ENCODE measurements around the gene DPYD. TPM values are rescaled to one million over a fixed set of nuclear protein-coding genes. Genes with fewer than 3 reads are reported as not detected.
A peak's percentile ranks its signal among the peaks of the same experiment; 100 is the strongest.

DPYD gene
- total and polyA plus RNA-seq, 4 donors: 17.7 to 99.3 (median 74.4) TPM

- Histone ChIP-seq H3K4me3 (no peak overlapping the region), H3K36me3 (ENCODE audit: control insufficient read depth in 4 of 4, insufficient read depth in 4 of 4, low read length in 4 of 4) (no peaks in the 10 kb centered on the region), H3K9ac (ENCODE audit: insufficient read depth in 1 of 2, low read length in 2 of 2) (no peak overlapping the region), H3K9me3 (ENCODE audit: control insufficient read depth in 4 of 4, insufficient read depth in 3 of 4, low read length in 3 of 4) (peaks cover 0 to 8% (median 3%) of the 10 kb centered on the region in 4 donors), H3K4me1 (ENCODE audit: control insufficient read depth in 5 of 5, insufficient read depth in 5 of 5, low read length in 5 of 5) (no peaks in the 10 kb centered on the region), H3K27me3 (ENCODE audit: control insufficient read depth in 3 of 3, insufficient read depth in 3 of 3, low read length in 2 of 3) (no peaks in the 10 kb centered on the region), H3K27ac (ENCODE audit: low read depth in 1 of 2, low read length in 1 of 2) (no peak overlapping the region)
- ATAC-seq (ENCODE audit: insufficient read depth, low FRiP score) (no peak), DNase-seq (no peak)
- WGBS, 2 donors: 83 to 90% methylated on average over 2 of the region's 2 CpGs
- TF ChIP-seq, protein P1, sequence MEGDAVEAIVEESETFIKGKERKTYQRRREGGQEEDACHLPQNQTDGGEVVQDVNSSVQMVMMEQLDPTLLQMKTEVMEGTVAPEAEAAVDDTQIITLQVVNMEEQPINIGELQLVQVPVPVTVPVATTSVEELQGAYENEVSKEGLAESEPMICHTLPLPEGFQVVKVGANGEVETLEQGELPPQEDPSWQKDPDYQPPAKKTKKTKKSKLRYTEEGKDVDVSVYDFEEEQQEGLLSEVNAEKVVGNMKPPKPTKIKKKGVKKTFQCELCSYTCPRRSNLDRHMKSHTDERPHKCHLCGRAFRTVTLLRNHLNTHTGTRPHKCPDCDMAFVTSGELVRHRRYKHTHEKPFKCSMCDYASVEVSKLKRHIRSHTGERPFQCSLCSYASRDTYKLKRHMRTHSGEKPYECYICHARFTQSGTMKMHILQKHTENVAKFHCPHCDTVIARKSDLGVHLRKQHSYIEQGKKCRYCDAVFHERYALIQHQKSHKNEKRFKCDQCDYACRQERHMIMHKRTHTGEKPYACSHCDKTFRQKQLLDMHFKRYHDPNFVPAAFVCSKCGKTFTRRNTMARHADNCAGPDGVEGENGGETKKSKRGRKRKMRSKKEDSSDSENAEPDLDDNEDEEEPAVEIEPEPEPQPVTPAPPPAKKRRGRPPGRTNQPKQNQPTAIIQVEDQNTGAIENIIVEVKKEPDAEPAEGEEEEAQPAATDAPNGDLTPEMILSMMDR (IDR thresholded peaks at IDR 0.05; ENCODE audit: control extremely low read depth, extremely low read depth): no peak
These were observed 864.4 kb downstream of the DPYD start for GRCh38 chr1:97056386-97056785.

- Histone ChIP-seq H3K9me3 (ENCODE audit: control insufficient read depth in 4 of 4, insufficient read depth in 3 of 4, low read length in 3 of 4) (peaks cover 0 to 7% (median 3%) of the 10 kb centered on the region in 4 donors), H3K4me1 (ENCODE audit: control insufficient read depth in 5 of 5, insufficient read depth in 5 of 5, low read length in 5 of 5) (no peaks in the 10 kb centered on the region), H3K27ac (ENCODE audit: low read depth in 1 of 2, low read length in 1 of 2) (no peak overlapping the region), H3K36me3 (ENCODE audit: control insufficient read depth in 4 of 4, insufficient read depth in 4 of 4, low read length in 4 of 4) (no peaks in the 10 kb centered on the region), H3K27me3 (ENCODE audit: control insufficient read depth in 3 of 3, insufficient read depth in 3 of 3, low read length in 2 of 3) (no peaks in the 10 kb centered on the region), H3K4me3 (no peak overlapping the region), H3K9ac (ENCODE audit: insufficient read depth in 1 of 2, low read length in 2 of 2) (no peak overlapping the region)
- ATAC-seq (ENCODE audit: insufficient read depth, low FRiP score) (no peak), DNase-seq (peak in 1 of 3 donors; percentile 24)
- WGBS, 2 donors: 80 to 93% methylated on average over 2 of the region's 2 CpGs
- TF ChIP-seq, protein P1 (IDR thresholded peaks at IDR 0.05; ENCODE audit: control extremely low read depth, extremely low read depth): no peak
These were observed 867.6 kb downstream of the DPYD start for GRCh38 chr1:97053268-97053667.

DNA sequence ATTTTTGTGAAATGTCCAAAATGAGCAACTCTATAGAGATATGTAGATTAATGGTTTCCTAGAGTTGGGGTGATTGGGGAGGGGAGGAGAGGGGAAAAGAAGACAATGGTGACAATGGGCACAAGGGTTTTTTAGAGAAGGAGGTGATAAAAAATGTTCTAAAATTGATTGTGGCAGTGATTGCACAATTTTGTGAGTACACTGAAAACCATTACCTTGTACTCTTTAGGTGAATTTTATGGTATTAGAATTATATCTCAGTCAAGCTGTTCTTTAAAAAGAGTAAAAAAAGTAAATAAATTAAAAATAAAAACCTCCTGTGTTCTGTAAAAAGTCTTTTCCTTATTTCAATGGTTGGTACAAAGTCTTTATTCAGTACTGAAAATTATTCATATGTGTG, 869.0 kb downstream of the DPYD start:
- Histone ChIP-seq H3K27me3 (ENCODE audit: control insufficient read depth in 3 of 3, insufficient read depth in 3 of 3, low read length in 2 of 3) (no peaks in the 10 kb centered on the region), H3K9me3 (ENCODE audit: control insufficient read depth in 4 of 4, insufficient read depth in 3 of 4, low read length in 3 of 4) (peaks cover 0 to 5% (median 2%) of the 10 kb centered on the region in 4 donors), H3K27ac (ENCODE audit: low read depth in 1 of 2, low read length in 1 of 2) (no peak overlapping the region), H3K4me1 (ENCODE audit: control insufficient read depth in 5 of 5, insufficient read depth in 5 of 5, low read length in 5 of 5) (no peaks in the 10 kb centered on the region), H3K9ac (ENCODE audit: insufficient read depth in 1 of 2, low read length in 2 of 2) (no peak overlapping the region), H3K36me3 (ENCODE audit: control insufficient read depth in 4 of 4, insufficient read depth in 4 of 4, low read length in 4 of 4) (no peaks in the 10 kb centered on the region), H3K4me3 (no peak overlapping the region)
- ATAC-seq (ENCODE audit: insufficient read depth, low FRiP score): no peak
- no peak for DNase-seq
- TF ChIP-seq, protein P1 (IDR thresholded peaks at IDR 0.05; ENCODE audit: control extremely low read depth, extremely low read depth): no peak

GRCh38 chr1:97050506-97050905, 870.3 kb downstream of the DPYD start:
- no peak overlapping the region for H3K4me3 ChIP-seq
- WGBS, 2 donors: 90 to 93% methylated on average over 1 of the region's 1 CpG
- no peaks in the 10 kb centered on the region for H3K36me3 ChIP-seq (ENCODE audit: control insufficient read depth in 4 of 4, insufficient read depth in 4 of 4, low read length in 4 of 4)
- TF ChIP-seq, protein P1 (IDR thresholded peaks at IDR 0.05; ENCODE audit: control extremely low read depth, extremely low read depth): no peak
- H3K4me1 ChIP-seq (ENCODE audit: control insufficient read depth in 5 of 5, insufficient read depth in 5 of 5, low read length in 5 of 5): no peaks in the 10 kb centered on the region
- ATAC-seq (ENCODE audit: insufficient read depth, low FRiP score) (no peak), DNase-seq (peak in 2 of 3 donors; percentile 34 to 44)
- no peak overlapping the region for H3K9ac ChIP-seq (ENCODE audit: insufficient read depth in 1 of 2, low read length in 2 of 2)
- H3K9me3 ChIP-seq (ENCODE audit: control insufficient read depth in 4 of 4, insufficient read depth in 3 of 4, low read length in 3 of 4): peaks cover 0 to under 1% (median 0%) of the 10 kb centered on the region in 4 donors
- H3K27me3 ChIP-seq (ENCODE audit: control insufficient read depth in 3 of 3, insufficient read depth in 3 of 3, low read length in 2 of 3): no peaks in the 10 kb centered on the region
- H3K27ac ChIP-seq (ENCODE audit: low read depth in 1 of 2, low read length in 1 of 2): no peak overlapping the region

Measured in lung (tissue), 12 donors.